Measurements from ENCODE around the gene RBBP9.

- no peak for TF ChIP-seq CTCF (IDR thresholded peaks at IDR 0.05; ENCODE audit: low read depth, low read length)
- no peak for TF ChIP-seq MAX (IDR thresholded peaks at IDR 0.05; ENCODE audit: low read depth, low read length)
Measured at GRCh38 chr20:18524646-18525045, 27.6 kb upstream of the RBBP9 start.

Data from NB4 (cell line).